ENCODE measurements around the gene PTGES3L. TPM values are rescaled to one million over a fixed set of nuclear protein-coding genes. Genes with fewer than 3 reads are reported as not detected.

The PTGES3L gene
- total and polyA plus RNA-seq, 2 of the 13 experiments (the other 11 are each of a cell fraction or from before 2014, with no cell fraction given): 1.2 to 2.9 TPM

GRCh38 chr17:43010667-43011308 lies 30.9 kb upstream of the PTGES3L start (continued):
- TF ChIP-seq NR2F2 (IDR thresholded peaks at IDR 0.05; ENCODE audit: borderline replicate concordance, low read depth) (peak; percentile 79; the same call in 1 of the 2 replicates), YY1 (IDR thresholded peaks at IDR 0.05; ENCODE audit: insufficient read depth, insufficient replicate concordance, low read depth, low read length) (no peak), ZNF788 (CRISPR knock-in tag; IDR thresholded peaks at IDR 0.05; ENCODE audit: borderline replicate concordance) (peak; percentile 52; the same call in 1 of the 2 replicates), ZNF382 (CRISPR knock-in tag; IDR thresholded peaks at IDR 0.05; ENCODE audit: borderline replicate concordance) (no peak), PLRG1 (conservative IDR thresholded peaks at IDR 0.05) (no peak), TARDBP (CRISPR knock-in tag; IDR thresholded peaks at IDR 0.05) (peak; percentile 84), KIAA2018 (CRISPR knock-in tag; IDR thresholded peaks at IDR 0.05; ENCODE audit: borderline replicate concordance) (no peak), ATAD3A (CRISPR knock-in tag; IDR thresholded peaks at IDR 0.05) (no peak), ZNF639 (CRISPR knock-in tag; conservative IDR thresholded peaks at IDR 0.05) (no peak), ATRX (CRISPR knock-in tag; IDR thresholded peaks at IDR 0.05; ENCODE audit: borderline replicate concordance) (no peak), ZNF326 (CRISPR knock-in tag; IDR thresholded peaks at IDR 0.05; ENCODE audit: borderline replicate concordance) (no peak), MLLT10 (CRISPR knock-in tag; IDR thresholded peaks at IDR 0.05) (no peak), NR3C1 (CRISPR knock-in tag; IDR thresholded peaks at IDR 0.05) (no peak)
- TF ChIP-seq, protein P1, sequence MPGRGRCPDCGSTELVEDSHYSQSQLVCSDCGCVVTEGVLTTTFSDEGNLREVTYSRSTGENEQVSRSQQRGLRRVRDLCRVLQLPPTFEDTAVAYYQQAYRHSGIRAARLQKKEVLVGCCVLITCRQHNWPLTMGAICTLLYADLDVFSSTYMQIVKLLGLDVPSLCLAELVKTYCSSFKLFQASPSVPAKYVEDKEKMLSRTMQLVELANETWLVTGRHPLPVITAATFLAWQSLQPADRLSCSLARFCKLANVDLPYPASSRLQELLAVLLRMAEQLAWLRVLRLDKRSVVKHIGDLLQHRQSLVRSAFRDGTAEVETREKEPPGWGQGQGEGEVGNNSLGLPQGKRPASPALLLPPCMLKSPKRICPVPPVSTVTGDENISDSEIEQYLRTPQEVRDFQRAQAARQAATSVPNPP (CRISPR knock-in tag; IDR thresholded peaks at IDR 0.05): no peak
- TF ChIP-seq, protein P2, sequence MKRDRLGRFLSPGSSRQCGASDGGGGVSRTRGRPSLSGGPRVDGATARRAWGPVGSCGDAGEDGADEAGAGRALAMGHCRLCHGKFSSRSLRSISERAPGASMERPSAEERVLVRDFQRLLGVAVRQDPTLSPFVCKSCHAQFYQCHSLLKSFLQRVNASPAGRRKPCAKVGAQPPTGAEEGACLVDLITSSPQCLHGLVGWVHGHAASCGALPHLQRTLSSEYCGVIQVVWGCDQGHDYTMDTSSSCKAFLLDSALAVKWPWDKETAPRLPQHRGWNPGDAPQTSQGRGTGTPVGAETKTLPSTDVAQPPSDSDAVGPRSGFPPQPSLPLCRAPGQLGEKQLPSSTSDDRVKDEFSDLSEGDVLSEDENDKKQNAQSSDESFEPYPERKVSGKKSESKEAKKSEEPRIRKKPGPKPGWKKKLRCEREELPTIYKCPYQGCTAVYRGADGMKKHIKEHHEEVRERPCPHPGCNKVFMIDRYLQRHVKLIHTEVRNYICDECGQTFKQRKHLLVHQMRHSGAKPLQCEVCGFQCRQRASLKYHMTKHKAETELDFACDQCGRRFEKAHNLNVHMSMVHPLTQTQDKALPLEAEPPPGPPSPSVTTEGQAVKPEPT (CRISPR knock-in tag; IDR thresholded peaks at IDR 0.05; ENCODE audit: low read depth): no peak

Measured in HepG2 (cell line).